ENCODE results near the gene OSMR.

Gene OSMR

GRCh38 chr5:38883842-38884241 is 38.0 kb downstream of the OSMR start:
- DNase-seq (ENCODE audit: low read depth): no peak
- no peak overlapping the region for H3K4me3 ChIP-seq (ENCODE audit: low read depth, low read length)
- TF ChIP-seq CTCF (IDR thresholded peaks at IDR 0.05; ENCODE audit: low read depth, low read length, missing control alignments): no peak

GRCh38 chr5:38885208-38885607 is 39.4 kb downstream of the OSMR start:
- DNase-seq (ENCODE audit: low read depth): no peak
- TF ChIP-seq CTCF (IDR thresholded peaks at IDR 0.05; ENCODE audit: low read depth, low read length, missing control alignments): no peak
- no peak overlapping the region for H3K4me3 ChIP-seq (ENCODE audit: low read depth, low read length)

GRCh38 chr5:38888041-38888440 is 42.2 kb downstream of the OSMR start:
- no peak for TF ChIP-seq CTCF (IDR thresholded peaks at IDR 0.05; ENCODE audit: low read depth, low read length, missing control alignments)
- DNase-seq (ENCODE audit: low read depth): no peak
- H3K4me3 ChIP-seq (ENCODE audit: low read depth, low read length): no peak overlapping the region

- no peak for TF ChIP-seq CTCF (IDR thresholded peaks at IDR 0.05; ENCODE audit: low read depth, low read length, missing control alignments)
- no peak overlapping the region for H3K4me3 ChIP-seq (ENCODE audit: low read depth, low read length)
- no peak for DNase-seq (ENCODE audit: low read depth)
Observed at GRCh38 chr5:38889424-38889823, 43.6 kb downstream of the OSMR start.

GRCh38 chr5:38891563-38891962 is 45.8 kb downstream of the OSMR start:
- no peak for TF ChIP-seq CTCF (IDR thresholded peaks at IDR 0.05; ENCODE audit: low read depth, low read length, missing control alignments)
- H3K4me3 ChIP-seq (ENCODE audit: low read depth, low read length): no peak overlapping the region
- DNase-seq (ENCODE audit: low read depth): no peak

- no peak overlapping the region for H3K4me3 ChIP-seq (ENCODE audit: low read depth, low read length)
- no peak for DNase-seq (ENCODE audit: low read depth)
- no peak for TF ChIP-seq CTCF (IDR thresholded peaks at IDR 0.05; ENCODE audit: low read depth, low read length, missing control alignments)
Observed at GRCh38 chr5:38892363-38892762, 46.6 kb downstream of the OSMR start.

- TF ChIP-seq CTCF (IDR thresholded peaks at IDR 0.05; ENCODE audit: low read depth, low read length, missing control alignments): no peak
- DNase-seq (ENCODE audit: low read depth): no peak
Observed at GRCh38 chr5:38896760-38897159, 50.9 kb downstream of the OSMR start.

More at GRCh38 chr5:38896760-38897159, 50.9 kb downstream of the OSMR start:
- H3K4me3 ChIP-seq (ENCODE audit: low read depth, low read length): no peak overlapping the region
